A549 (cell line): ENCODE measurements around the gene BANP.
"Not testable (repeated sequence)": the region's sequence is repeated elsewhere in the genome, so short reads cannot be mapped to it uniquely, and the experiment has no call there.

Experiments
- CEBPB ChIP-seq, 2 experiments: fragments of >200 bp in 1 of 2; sonication (Bioruptor Twin) in 1 of 2; formaldehyde crosslinking in 1 of 2; IDR thresholded peaks; 2 replicates each; pipeline ENCODE4 v1.6.1; 2012 to 2016
- CTCF ChIP-seq: fragments of >200 bp; sonication (Bioruptor Twin); formaldehyde crosslinking; IDR thresholded peaks from 3 replicates; pipeline ENCODE4 v1.5.1; 2016
- JUN ChIP-seq, 2 experiments: fragments of >200 bp; sonication (Bioruptor Twin); formaldehyde crosslinking; IDR thresholded peaks; 2 replicates in 1 of 2; 3 replicates in 1 of 2; pipeline ENCODE4 v1.6.1; 2016 to 2017
- JUNB ChIP-seq: fragments of >200 bp; sonication (Bioruptor Twin); formaldehyde crosslinking; IDR thresholded peaks from 2 replicates; pipeline ENCODE4 v1.6.1; 2016
- MAFK ChIP-seq: fragments of 450-650 bp; IDR thresholded peaks from 2 replicates; pipeline ENCODE4 v1.6.1; 2014; ENCODE audit not compliant: partially characterized antibody
- POLR2A ChIP-seq: IDR thresholded peaks from 2 replicates; pipeline ENCODE4 v1.6.1; 2012; ENCODE audit warnings: mild to moderate bottlenecking, low read length
- REST ChIP-seq: fragments of 200-600 bp; sonication (generic); IDR thresholded peaks from 2 replicates; pipeline ENCODE4 v1.6.1; 2016; ENCODE audit warnings: antibody characterized with exemption, mild to moderate bottlenecking, moderate library complexity
- TF ChIP-seq, protein P1 (sequence below): IDR thresholded peaks from 2 replicates; pipeline ENCODE4 v1.6.1; 2012; ENCODE audit warnings: low read depth, borderline replicate concordance

GRCh38 chr16:88025086-88025492 lies 73.9 kb downstream of the BANP start:
- not testable (repeated sequence) for TF ChIP-seq CTCF; JUNB; CEBPB (IDR thresholded peaks at IDR 0.05); JUN (IDR thresholded peaks at IDR 0.05); MAFK; POLR2A; REST
- TF ChIP-seq, protein P1, sequence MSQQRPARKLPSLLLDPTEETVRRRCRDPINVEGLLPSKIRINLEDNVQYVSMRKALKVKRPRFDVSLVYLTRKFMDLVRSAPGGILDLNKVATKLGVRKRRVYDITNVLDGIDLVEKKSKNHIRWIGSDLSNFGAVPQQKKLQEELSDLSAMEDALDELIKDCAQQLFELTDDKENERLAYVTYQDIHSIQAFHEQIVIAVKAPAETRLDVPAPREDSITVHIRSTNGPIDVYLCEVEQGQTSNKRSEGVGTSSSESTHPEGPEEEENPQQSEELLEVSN, result not testable (repeated sequence)
